SHP77 (cell line): ENCODE results near the gene RAB27B.

Experiments
- DNase-seq, 2 experiments: peaks; one replicate each; lab custom pipeline; 2025; lab: John Stamatoyannopoulos, UW

Gene RAB27B

DNA sequence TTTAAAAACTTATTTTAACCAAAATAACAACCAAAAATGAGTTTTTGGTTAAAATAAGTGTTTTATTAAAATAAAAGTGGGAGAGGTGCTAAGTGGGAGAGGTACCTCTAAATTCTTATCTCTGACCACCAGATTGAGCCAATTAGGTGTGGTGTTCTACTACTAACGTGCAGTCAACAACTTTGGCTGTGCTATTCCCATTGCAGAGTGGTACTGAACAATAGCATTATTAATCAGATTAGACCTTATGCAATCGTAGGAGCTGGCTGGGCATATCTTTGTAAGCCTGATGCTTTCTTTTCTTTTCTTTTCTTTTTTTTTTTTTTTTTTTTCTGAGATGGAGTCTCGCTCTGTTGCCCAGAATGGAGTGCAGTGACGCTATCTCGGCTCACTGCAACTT, 38.9 kb downstream of the RAB27B start:
- DNase-seq, result no peak

DNA sequence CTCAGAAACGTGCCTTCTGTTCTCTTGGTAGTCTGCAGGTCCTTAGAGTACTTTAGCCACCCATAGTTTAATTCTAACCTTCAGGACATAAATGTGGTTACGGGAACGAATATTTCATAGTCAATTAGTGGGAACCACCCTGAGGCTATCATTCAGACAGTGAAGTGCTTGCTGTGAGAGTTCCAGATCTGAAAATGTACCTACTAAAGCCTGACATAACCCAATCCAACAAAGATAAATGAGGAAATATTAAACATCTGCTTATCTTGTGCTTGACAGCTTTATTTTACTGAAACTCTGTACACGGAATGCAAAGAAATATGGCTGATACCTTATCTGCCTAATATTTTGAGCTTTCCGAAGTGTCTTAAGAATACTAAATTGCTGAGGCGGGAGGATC, 43.0 kb downstream of the RAB27B start:
- no peak for DNase-seq

DNA sequence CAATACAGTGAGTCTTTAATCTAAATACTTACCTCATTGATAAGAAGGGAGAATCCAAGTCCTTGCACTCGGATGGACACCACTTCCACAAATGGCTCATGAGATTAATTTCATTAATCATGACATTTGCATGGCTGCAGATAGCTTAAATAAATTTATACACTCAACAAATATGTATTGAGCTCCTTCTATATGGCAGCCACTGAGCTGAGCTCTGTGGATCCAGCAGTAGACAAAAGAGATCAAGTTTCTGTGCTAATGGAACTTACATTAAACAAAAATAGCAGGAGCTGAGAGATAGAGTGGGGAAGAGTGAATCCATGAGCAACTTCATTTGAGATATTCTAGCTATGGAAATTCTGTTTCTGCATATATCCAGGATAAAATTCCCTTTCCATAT, 44.4 kb downstream of the RAB27B start:
- no peak for DNase-seq

DNA sequence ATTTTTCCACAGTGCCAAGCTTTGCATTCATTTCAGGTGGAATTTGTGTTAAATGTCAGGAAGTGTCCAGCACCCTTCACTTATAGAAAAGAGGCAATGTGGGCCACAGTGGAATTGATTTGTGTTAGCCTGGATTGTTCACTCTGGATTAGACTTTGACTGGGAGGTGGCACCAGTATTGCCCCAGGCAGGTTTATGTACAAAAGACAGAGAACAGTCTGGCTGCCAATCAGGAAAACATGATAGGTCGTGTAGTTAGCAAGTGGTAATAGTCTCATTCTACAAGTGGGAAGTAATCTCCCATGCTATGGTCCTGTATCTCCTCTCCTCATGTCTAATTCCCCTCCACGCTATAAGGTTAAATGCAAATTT, 45.6 kb downstream of the RAB27B start:
- no peak for DNase-seq

DNA sequence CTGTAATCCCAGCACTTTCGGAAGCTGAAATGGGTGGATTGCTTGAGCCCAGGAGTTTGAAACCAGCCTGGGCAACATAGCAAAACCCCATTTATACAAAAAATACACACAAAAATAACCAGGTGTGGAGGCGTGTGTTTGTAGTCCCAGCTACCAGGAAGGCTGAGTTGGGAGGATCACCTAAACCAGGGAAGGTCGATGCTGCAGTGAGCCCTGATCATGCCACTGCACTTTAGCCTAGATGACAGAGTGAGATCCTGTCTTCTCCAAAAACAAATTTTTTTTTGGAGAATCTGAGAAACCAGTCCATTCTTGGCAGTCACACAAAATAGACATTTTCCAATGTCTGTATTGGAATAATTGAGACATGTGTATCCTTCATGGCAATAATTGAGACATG, 46.8 kb downstream of the RAB27B start:
- DNase-seq, result no peak

DNA sequence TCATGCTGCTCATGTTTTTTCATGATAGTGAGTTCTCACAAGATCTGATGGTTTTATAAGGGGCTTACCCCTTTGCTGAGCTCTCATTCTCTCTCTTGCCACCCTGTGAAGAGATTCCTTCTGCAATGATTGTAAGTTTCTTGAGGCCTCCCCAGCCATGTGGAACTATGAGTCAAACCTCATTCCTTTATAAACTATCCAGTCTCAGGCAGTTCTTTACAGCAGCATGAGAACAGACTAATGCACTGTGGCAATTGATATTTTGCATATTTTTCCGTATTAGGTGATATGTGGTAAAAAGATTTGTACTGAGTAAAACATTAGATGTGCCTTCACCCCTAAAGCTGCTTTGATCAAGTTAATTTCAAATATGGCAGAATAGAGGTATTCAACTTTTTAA, 48.8 kb downstream of the RAB27B start:
- no peak for DNase-seq

DNA sequence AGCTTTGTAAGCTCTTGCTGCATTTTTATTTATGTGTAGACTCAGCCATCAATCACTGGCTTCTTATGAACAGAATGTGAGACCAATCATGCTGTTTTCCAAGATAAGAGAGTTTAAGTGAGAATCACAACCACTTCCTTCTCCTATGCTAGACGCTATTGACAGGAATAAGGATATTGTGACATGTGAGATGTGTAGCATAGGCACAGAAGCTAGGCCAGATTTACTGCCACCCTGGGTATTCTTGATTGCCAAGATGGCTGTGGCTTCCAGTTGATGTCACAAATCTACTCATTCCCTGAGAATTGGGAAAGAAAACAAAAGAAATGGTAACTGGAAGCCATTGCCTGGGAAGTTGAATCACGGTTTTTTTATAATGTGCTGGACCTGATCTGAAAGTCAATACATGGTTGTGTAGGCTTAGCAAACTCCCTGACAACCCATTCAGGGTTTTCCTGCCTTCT, 49.9 kb downstream of the RAB27B start:
- DNase-seq, result no peak

DNA sequence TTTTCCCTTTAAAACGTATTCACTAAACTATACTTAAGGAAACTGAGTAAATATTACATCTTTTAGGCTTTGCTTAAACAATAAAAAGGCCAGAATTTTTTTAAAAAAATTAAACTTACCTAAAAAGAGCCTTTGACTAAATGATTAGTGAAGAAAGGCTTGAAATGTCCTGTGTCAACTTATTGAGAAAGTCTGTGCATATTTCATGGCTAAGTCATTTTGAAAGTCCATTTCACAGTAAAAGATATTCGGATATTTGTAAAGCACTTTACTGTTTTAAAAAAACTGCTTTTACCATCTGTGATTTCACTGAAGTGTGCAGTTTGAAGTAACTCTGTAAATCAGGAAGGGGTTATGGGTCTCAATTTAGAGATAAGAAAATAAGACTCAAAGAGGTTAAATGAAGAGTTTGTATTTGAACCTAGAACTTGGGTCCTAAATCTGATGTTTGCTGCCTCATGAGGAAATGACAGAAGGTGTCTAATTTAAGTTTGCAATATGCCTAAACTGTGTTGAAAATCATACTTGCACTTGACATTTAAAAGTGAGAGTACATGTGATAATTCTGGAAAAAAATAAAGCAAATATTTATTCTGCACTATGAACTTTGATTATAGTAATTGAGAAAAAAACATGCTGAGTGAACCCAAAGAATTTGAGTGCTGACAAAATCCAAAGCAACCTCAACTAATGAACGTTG, 50.5 kb downstream of the RAB27B start:
- no peak for DNase-seq

DNA sequence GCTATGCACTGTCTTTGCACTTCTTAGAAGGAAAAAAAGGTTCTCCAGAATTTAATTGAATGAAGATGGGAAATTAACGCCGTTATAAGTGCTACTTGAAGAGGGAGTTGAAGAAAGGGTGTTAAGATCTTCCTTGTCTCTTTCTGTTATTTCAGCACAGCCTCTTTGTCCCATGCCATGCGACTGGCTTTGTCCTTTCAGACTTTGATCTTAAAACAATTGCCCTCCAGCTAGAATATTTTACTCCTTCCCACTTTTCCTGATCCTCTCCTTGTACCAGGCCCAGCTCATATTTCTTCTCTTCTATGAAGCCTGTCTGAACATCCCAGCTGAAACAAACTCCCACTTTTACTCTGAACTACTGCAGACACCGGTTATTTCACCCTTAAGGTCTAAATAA, 51.4 kb downstream of the RAB27B start:
- DNase-seq, result no peak

DNA sequence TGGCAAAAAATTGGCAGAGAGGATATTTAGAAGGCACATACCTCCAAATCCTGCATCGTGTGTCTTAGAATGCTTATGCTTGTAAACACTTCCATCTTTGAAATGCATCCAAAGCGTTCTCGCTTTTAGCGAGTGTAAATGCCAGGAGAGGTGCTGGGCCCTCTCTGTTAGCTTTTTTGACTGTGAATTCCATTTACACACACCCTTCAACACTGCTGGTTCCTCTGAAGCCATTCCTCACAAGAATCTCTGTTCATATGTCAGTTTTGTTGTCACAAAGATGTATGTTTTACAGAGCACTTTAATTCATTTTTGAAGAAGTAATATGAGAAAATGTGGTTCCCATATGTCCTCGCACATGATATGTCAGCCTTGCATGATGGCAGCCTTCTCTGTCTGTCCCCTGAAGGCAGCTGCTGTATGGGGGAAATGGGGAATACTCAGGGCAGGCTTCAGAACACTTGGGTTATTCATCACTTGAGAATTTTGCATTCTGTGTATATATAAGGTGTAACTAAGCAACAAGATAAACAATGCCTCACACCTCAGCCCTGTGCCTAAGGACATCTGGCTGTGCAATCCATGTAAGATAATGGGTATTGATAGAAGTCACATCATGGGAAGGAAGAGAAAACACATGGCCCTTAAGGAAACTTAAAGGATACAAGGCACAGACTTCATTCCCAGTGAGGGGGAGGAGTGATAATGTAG, 52.3 kb downstream of the RAB27B start:
- no peak for DNase-seq

DNA sequence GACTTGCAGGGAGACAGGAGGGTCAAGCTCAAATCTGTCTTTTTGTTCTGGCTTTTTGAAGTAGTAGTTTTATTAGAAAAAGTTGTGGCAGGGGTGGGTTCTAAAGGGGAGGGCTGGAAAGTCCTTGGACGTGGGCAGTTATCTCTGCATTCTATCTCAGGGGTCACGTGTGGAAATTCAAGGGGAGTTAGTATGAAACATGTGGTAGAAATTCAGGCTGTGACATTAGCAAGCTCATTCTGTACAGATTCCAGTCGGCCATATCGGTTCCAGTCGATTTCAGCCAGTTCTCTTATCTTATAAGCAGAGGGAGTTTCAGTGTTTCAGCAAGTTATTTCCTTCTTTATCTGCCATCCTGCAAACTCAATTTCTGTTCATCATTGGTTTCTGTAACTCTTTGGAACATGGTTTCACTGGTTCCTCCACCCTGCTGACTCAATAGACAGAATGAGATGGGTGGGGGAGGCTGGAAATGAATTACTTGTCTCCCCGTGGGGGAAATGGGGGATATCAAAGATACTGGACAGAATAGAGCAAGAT, 53.0 kb downstream of the RAB27B start:
- DNase-seq, result no peak

DNA sequence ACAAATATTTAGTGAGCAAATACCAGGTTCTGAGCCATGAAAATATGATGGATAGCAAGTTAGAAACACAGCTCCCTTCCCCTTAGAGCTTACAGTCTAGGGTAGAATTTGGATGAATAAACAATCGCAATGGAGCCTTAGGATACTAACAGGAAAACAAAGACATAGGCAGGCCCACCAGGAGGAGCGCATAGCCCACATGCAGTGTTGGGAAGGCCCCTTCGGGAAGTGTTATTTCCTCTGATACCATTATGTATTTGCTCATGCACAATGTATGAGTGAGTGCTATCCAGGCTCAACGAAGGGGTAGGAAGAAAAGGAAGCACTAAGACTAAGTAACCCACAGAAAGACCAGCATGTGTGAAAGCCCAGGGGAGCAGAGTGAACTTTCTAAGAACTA, 54.0 kb downstream of the RAB27B start:
- DNase-seq, result no peak

DNA sequence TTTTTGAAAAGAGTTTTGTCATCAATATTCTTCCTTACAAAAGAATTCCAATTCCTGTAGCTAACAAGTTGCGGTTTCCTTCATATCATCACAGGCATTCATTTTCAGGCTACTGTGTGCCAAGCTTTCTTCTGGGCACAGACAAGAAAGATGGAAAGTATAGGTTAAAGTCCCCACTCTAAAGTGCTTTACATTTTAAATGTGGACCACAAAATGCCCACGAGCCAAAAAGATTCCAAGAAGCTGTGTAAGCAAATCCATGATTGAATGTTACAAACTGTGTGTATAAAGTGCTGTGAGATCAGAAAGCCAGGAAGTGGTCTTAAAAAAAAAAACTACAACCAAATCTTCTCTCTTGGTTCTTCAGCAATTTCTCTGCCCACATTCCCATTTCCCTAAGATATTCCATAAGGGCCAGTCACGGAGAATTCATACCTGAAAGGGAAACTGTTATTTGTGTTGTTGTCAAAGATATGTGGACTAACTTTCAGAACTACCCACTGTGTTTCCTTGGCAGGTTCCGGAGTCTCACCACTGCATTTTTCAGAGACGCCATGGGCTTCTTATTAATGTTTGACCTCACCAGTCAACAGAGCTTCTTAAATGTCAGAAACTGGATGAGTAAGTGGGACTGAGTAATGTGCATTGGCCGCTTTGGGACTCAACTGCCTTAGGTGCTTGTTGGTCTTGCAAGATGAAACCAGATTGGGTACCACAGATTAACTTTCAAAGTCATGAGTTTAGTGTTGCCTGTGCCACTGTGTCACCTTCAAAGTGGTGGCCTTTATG, 55.7 kb downstream of the RAB27B start:
- DNase-seq, result no peak

DNA sequence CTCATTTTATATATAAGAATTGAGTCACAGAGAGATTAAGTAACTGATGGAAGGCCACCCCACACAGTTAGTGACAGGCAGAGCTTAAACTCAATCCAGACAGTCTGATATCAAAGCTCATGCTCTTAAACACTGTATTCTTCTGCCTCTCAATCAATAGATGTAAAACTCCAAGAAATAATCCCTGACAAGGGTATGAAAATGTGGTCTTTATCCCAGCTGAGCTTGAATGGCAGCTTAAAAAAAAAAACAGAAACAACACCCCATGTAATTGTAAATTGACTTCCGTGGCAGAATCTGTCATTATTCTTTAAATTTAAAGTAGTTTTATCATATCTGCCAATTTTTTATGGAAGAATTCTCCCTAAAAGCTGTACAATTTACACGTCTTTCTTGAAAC, 60.1 kb downstream of the RAB27B start:
- DNase-seq, result no peak

DNA sequence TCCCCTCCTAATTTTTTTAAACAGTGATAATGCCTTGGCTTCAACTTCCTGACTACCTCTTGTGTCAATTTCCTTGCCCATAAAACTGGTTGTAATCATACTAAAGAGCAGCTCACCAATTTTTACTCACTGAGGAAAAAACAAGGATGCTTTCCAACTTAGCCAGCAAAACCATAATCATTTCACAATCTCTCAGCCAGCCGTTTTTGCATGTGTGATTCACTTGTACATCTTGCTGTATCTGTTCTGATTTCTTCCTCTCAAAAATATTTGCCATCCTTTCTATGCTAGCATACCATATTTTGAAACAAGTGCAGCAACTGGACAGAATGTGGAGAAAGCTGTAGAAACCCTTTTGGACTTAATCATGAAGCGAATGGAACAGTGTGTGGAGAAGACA, 60.7 kb downstream of the RAB27B start:
- no peak for DNase-seq

DNA sequence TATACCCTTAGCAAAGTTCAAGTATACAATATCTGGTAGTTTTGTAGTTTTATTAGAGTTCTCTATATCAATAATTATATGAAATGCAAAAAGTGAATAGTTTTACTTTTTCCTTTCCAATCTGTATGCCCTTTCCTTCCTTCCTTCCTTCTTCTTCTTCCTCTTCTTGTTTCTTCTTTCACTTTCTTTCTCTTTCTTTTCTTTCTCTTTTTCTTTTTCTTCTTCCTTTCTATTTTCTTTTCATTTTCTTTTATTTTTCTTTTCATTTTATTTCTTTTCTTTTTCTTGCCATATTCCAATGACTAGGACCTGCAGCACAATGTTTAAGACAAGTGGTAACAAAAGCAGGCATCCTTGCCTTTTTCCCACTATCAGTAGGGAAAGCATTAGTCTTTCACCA, 71.2 kb downstream of the RAB27B start:
- no peak for DNase-seq

DNA sequence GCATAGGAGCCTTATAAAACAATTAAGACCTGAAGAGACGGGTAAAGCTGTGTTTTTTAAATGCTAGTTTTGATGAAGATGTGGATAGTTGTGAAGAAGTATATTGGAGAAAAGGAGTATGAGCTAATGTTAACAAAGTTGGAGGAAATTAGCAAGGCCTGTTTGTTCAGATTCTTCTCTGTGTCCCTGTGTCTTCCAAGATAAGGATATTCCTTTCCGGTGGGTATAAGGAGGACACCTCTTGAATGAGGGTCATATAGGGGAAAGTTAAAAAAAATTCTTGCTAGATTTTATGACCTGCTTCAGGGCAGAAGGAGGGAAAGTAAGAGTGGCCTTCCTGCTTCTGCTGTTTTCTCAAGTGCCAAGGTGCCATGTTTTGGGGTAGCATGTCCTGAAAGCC, 72.0 kb downstream of the RAB27B start:
- no peak for DNase-seq

DNA sequence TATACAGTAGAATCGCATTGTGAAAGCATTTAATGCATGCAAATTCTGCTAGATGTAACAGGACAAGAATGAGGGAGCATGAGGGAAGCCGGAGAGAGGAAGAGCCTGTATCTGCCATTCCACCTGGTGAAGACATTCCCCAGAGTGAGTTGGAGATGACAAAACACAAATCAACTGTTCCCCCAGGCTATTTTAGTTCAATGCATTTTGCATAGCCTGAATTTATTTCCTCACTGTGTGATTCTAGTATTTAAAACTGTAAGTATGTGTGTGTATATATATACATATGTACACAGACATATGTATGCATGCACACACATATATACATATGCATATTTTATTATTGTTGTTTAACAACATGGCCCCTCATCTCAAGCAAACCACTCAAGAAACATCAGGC, 76.3 kb downstream of the RAB27B start:
- DNase-seq, result no peak

DNA sequence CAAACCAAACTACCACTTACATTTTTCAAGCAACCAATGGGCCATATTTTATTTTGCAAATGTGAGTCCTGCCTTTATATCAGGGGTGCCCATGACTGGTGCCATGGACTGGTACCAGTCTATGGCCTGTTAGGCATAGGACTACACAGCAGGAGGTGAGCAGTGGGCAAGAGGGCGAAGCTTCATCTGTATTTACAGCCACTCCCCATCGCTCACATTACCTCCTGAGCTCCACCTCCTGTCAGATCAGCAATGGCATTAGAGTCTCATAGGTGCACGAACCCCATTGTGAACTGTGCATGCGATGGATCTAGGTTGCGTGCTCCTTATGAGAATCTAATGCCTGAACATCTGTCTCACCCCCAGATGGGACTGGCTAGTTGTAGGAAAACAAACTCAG, 77.4 kb downstream of the RAB27B start:
- no peak for DNase-seq

DNA sequence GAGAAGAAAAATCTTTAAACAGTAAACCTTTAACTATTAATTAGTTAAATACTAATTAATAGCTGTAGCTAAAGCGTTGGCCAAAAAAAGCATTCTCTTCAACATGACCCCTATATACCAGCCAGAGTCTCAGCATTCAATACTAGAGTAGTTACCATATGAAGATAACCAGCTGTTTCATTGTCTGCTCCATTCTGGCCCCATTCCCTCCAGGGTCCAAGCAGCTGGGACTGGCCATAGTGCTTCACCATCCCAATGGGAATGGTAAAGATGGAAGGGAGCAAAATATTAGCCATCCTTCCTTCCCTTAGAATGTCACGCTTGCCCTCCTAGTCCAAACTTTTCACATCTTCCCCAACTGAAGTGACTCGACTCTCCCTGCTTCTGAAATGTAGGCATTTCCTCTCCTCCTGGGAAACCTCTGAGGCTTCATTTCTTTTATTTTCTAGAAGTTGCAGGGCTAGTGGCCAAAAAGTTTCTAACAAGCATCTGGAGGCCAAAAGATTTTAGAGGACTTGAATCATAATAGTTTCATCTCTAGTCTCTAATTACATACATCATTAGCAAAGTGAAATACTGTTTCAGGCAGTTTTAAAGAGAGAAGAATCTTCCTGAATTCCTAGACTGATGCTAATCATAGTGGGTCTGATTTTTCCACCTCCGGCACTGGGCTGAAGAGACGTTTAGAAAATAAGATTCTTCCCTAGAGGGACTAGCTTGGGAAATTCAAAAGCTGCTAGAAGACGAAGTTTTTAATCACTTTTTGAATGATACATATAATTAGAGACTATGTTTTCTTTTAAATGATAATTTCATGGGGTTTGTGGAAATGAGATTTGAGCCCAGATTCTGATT, 78.3 kb downstream of the RAB27B start:
- no peak for DNase-seq

DNA sequence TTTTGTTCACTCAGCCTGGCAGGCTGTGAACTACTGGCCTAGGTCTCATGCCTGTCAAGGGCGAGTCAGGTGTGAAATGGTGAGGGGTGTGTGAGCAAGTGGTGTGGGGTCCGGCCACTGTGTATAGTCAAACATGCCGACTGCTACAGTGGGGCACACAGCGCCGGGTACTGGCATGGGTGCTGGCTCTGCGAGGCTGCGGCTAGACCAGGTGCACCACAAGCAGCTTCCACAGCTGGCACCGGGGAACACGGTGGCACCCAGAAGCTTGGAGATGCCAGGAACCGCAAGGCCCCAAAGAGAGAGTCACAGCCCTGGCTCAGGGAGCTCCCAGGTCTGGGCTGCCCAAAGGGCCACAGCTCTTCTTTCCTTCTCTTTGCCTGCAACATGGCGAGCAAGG, 81.3 kb downstream of the RAB27B start:
- no peak for DNase-seq
